Nephron (organoid): ENCODE data around the gene PPP1R14C.

ENCODE experiments used
- H3K27ac Mint-ChIP-seq, 3 experiments: 2 replicates each; pipeline ENCODE4 v1.8.0; 2020; ENCODE audit warnings: mixed read lengths in 3 of 3, mild to moderate bottlenecking in 2 of 3, moderate library complexity in 1 of 3
- H3K27me3 Mint-ChIP-seq: 2 replicates; pipeline ENCODE4 v1.8.0; 2021; ENCODE audit warnings: low read depth, mild to moderate bottlenecking, moderate library complexity, mixed read lengths
- H3K36me3 Mint-ChIP-seq: 2 replicates; pipeline ENCODE4 v1.8.0; 2020; ENCODE audit warnings: low read depth, mixed read lengths
- H3K4me1 Mint-ChIP-seq: 2 replicates; pipeline ENCODE4 v1.8.0; 2020; ENCODE audit warnings: mixed read lengths
- H3K4me3 Mint-ChIP-seq, 3 experiments: 2 replicates each; pipeline ENCODE4 v1.8.0; 2020; ENCODE audit warnings: mild to moderate bottlenecking in 3 of 3, mixed read lengths in 3 of 3, moderate library complexity in 2 of 3
- H3K9me3 Mint-ChIP-seq: 2 replicates; pipeline ENCODE4 v1.8.0; 2020; ENCODE audit warnings: mixed read lengths
- CTCF ChIP-seq, 3 experiments: fragments of 200-600 bp; sonication (generic); IDR thresholded peaks; one replicate each; pipeline ENCODE4 v1.5.0; 2021; ENCODE audit warnings: antibody characterized with exemption in 3 of 3; ENCODE audit not compliant: unreplicated experiment in 3 of 3

PPP1R14C gene

GRCh38 chr6:150230164-150230561, 87.3 kb downstream of the PPP1R14C start:
- peaks cover 2% of the 10 kb centered on the region for H3K9me3 Mint-ChIP-seq
- peaks cover 8% of the 10 kb centered on the region for H3K36me3 Mint-ChIP-seq
- peaks cover 11% of the 10 kb centered on the region for H3K4me1 Mint-ChIP-seq
- H3K27me3 Mint-ChIP-seq = peaks cover 24% of the 10 kb centered on the region
- H3K4me3 Mint-ChIP-seq = no peak overlapping the region
- no peak for TF ChIP-seq CTCF (IDR thresholded peaks at IDR 0.05; ENCODE audit: unreplicated experiment in 3 of 3)
- H3K27ac Mint-ChIP-seq = peak overlapping the region in 1 of 3 experiments; percentile 94

- Mint-ChIP-seq H3K4me1 (peaks cover 12% of the 10 kb centered on the region), H3K36me3 (peaks cover 8% of the 10 kb centered on the region), H3K4me3 (no peak overlapping the region), H3K27ac (peak overlapping the region in 1 of 3 experiments; percentile 94), H3K27me3 (peaks cover 28% of the 10 kb centered on the region), H3K9me3 (peaks cover 2% of the 10 kb centered on the region)
- no peak for TF ChIP-seq CTCF (IDR thresholded peaks at IDR 0.05; ENCODE audit: unreplicated experiment in 3 of 3)
These were observed 88.1 kb downstream of the PPP1R14C start for GRCh38 chr6:150230832-150231524.

- peaks cover 2% of the 10 kb centered on the region for H3K9me3 Mint-ChIP-seq
- peaks cover 8% of the 10 kb centered on the region for H3K36me3 Mint-ChIP-seq
- no peak for TF ChIP-seq CTCF (IDR thresholded peaks at IDR 0.05; ENCODE audit: unreplicated experiment in 3 of 3)
- peak overlapping the region in 1 of 3 experiments; percentile 94 for H3K27ac Mint-ChIP-seq
- H3K4me1 Mint-ChIP-seq = peaks cover 17% of the 10 kb centered on the region
- H3K27me3 Mint-ChIP-seq = peaks cover 33% of the 10 kb centered on the region
- no peak overlapping the region for H3K4me3 Mint-ChIP-seq
These were observed 88.6 kb downstream of the PPP1R14C start for GRCh38 chr6:150231525-150231850.

GRCh38 chr6:150233843-150234269, 91.0 kb downstream of the PPP1R14C start:
- peaks cover 4% of the 10 kb centered on the region for H3K9me3 Mint-ChIP-seq
- peaks cover 11% of the 10 kb centered on the region for H3K36me3 Mint-ChIP-seq
- H3K4me3 Mint-ChIP-seq = no peak overlapping the region
- peaks cover 8% of the 10 kb centered on the region for H3K4me1 Mint-ChIP-seq
- no peak overlapping the region for H3K27ac Mint-ChIP-seq
- peaks cover 25% of the 10 kb centered on the region for H3K27me3 Mint-ChIP-seq
- TF ChIP-seq CTCF (IDR thresholded peaks at IDR 0.05; ENCODE audit: unreplicated experiment in 3 of 3) = no peak

GRCh38 chr6:150235218-150235617, 92.4 kb downstream of the PPP1R14C start:
- no peak overlapping the region for H3K4me3 Mint-ChIP-seq
- peaks cover 8% of the 10 kb centered on the region for H3K4me1 Mint-ChIP-seq
- H3K36me3 Mint-ChIP-seq = peaks cover 18% of the 10 kb centered on the region
- H3K27ac Mint-ChIP-seq = no peak overlapping the region
- peaks cover 25% of the 10 kb centered on the region for H3K27me3 Mint-ChIP-seq
- peaks cover 12% of the 10 kb centered on the region for H3K9me3 Mint-ChIP-seq
- no peak for TF ChIP-seq CTCF (IDR thresholded peaks at IDR 0.05; ENCODE audit: unreplicated experiment in 3 of 3)

- no peak for TF ChIP-seq CTCF (IDR thresholded peaks at IDR 0.05; ENCODE audit: unreplicated experiment in 3 of 3)
- Mint-ChIP-seq H3K27me3 (peaks cover 25% of the 10 kb centered on the region), H3K4me1 (peaks cover 8% of the 10 kb centered on the region), H3K9me3 (peaks cover 18% of the 10 kb centered on the region), H3K4me3 (no peak overlapping the region), H3K36me3 (peaks cover 21% of the 10 kb centered on the region), H3K27ac (peak overlapping the region in 1 of 3 experiments; percentile 10)
These were observed 93.3 kb downstream of the PPP1R14C start for GRCh38 chr6:150236114-150236513.
